GM21717 (cell line): ENCODE results near the gene KIF9.
"Not testable (repeated sequence)": the region's sequence is repeated elsewhere in the genome, so short reads cannot be mapped to it uniquely, and the experiment has no call there.

Source experiments
- ATAC-seq: cut with Tn5 transposase; IDR thresholded peaks from one replicate; pipeline ENCODE4 v1.9.1; 2021; ENCODE audit warnings: mild to moderate bottlenecking, moderate library complexity; ENCODE audit not compliant: unreplicated experiment

Gene KIF9

DNA sequence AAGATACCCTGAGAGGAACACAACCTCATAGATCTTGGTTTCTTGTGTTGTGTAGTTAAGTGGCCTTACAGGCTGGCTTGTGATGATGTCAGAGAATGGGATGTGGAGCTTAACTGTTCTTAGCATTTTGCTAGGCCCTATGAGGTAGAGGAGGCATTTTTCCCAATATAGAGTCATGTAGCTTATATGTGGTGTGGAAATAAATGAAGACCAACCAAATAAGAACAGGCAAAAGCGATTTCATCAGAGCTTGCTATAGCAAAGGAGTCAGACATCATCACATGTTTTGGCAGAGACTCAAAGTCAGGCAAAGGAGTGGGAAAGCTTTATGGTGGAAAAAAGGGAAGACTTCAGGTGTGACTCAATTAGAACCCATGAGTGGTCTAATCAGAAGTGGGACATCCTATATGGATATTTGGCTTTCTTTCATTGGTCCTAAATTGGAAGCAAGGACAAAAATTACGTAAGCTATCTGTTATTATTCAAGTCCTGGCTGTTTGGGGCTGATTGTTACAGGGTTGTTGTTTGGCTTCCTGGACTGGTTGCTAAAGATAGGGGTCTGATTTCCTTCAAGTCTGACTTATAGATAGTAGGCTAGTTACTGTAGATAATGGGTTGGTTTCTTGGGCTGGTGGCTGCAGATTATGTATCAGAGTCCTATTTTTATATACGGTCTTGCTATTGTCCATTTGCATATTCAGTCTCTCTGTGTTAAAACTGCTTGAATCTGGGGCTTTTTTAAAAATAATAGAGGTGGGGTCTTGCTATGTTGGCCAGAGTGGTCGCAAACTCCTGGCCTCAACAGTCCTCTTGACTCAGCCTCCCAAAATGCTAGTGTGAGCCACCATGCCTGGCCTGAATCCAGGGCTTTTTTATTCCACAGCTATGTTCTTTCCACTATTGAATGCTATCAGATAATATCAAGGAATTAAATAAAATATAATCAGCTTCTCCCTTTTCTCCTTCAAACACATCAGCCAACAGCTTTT lies 88.4 kb downstream of the KIF9 start:
- ATAC-seq = no peak

DNA sequence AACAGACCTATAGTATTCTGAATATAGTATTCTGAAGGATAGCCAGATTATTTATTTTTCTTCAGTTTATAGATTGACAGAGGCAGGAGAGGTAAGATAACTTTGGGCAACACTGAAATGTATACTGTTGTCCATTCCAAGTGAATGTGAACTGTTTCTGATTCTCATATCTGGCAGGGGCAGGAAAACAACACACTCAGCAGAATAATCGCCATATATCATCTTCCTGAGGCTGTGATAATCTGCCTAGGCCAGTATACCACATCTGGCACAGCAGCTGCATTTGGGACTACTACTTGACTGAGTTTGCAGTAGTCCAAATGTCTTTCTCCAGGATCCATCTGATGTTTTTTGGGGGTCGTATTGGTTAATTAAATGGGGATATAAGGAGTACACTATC lies 96.3 kb downstream of the KIF9 start:
- no peak for ATAC-seq

DNA sequence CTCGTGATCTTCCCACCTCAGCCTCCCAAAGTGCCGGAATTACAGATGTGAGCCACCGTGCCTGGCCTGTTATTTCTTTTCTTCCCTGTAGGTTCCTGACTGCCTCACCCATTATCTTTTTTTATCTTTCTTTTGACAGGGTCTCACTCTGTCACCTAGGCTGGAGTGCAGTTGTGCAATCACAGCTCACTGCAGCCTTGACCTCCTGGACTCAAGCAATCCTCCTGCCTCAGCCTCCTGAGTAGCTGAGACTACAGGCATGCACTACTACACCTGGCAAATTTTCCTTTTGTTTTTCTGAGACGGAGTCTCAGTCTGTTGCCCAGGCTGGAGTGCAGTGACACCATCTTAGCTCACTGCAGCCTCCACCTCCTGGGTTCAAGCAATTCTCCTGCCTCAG lies 100.9 kb downstream of the KIF9 start:
- not testable (repeated sequence) for ATAC-seq

DNA sequence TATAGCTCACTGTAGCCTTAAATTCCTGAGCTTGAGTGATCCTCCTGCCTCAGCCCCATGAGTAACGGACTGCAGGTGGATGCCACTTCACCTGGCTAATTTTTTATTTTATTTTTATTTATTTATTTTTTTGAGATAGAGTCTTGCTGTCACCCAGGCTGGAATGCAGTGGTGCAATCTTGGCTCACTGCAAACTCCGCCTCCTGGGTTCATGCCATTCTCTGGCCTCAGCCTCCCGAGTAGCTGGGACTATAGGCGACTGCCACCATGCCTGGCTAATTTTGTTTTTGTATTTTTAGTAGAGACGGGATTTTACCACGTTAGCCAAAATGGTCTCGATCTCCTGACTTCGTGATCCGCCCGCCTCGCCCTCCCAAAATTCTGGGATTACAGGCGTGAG lies 102.6 kb downstream of the KIF9 start:
- ATAC-seq = not testable (repeated sequence)
